ENCODE results near the gene TMEM158.

DNA sequence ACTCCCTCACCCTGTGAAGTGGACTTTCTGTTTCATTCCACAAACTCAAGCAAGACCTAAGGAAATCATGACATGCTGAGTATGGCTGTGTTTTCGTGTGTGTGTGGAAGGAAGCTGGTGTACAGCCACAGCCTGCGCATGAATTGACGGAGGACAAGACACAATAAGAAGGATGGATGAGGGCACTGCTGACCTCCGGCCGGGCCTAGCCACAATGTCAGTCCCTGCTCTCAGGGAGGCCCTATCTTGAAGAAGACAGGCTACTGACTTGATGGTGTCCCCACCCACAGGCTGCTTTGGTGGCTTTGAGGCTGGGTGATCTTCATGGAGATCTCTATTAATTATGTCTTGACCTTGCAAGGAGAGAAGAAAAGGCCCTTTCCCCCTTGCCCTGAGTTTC, 40.6 kb downstream of the TMEM158 start:
- TF ChIP-seq, protein P1, sequence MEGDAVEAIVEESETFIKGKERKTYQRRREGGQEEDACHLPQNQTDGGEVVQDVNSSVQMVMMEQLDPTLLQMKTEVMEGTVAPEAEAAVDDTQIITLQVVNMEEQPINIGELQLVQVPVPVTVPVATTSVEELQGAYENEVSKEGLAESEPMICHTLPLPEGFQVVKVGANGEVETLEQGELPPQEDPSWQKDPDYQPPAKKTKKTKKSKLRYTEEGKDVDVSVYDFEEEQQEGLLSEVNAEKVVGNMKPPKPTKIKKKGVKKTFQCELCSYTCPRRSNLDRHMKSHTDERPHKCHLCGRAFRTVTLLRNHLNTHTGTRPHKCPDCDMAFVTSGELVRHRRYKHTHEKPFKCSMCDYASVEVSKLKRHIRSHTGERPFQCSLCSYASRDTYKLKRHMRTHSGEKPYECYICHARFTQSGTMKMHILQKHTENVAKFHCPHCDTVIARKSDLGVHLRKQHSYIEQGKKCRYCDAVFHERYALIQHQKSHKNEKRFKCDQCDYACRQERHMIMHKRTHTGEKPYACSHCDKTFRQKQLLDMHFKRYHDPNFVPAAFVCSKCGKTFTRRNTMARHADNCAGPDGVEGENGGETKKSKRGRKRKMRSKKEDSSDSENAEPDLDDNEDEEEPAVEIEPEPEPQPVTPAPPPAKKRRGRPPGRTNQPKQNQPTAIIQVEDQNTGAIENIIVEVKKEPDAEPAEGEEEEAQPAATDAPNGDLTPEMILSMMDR (IDR thresholded peaks at IDR 0.05): no peak
- no peak for TF ChIP-seq POLR2A (IDR thresholded peaks at IDR 0.05)

All from heart left ventricle (tissue), 13 donors.